Activated T-helper 1 cell treated with anti-CD3 and anti-CD28 coated beads, Interleukin-12 subunit alpha, Interleukin-12 subunit beta, Interleukin-2, Interleukin-4 antibody, amounts not matched to agents 30 ng/mL and 10 ng/mL and 1 ng/mL, durations not matched to agents 14 hours and 24 hours and 36 hours (primary cell): ENCODE data around the gene SLC16A8. TPM values are rescaled to one million over a fixed set of nuclear protein-coding genes. Genes with fewer than 3 reads are reported as not detected.

Source experiments
- DNase-seq: peaks from one replicate; pipeline ENCODE4 v3.0.0; 2021; ENCODE audit warnings: low spot score
- H3K27ac Mint-ChIP-seq: one replicate; pipeline ENCODE4 v1.8.0; 2021; ENCODE audit warnings: mild to moderate bottlenecking, mixed read lengths
- H3K27me3 Mint-ChIP-seq: one replicate; pipeline ENCODE4 v1.8.0; 2022; ENCODE audit warnings: mild to moderate bottlenecking, moderate library complexity, mixed read lengths; ENCODE audit not compliant: insufficient read depth
- H3K36me3 Mint-ChIP-seq: one replicate; pipeline ENCODE4 v1.8.0; 2021; ENCODE audit warnings: low read depth, mixed read lengths
- H3K4me1 Mint-ChIP-seq: one replicate; pipeline ENCODE4 v1.8.0; 2021; ENCODE audit warnings: low read depth, mixed read lengths
- H3K4me3 Mint-ChIP-seq: one replicate; pipeline ENCODE4 v1.8.0; 2021; ENCODE audit warnings: mild to moderate bottlenecking, moderate library complexity, mixed read lengths
- H3K9me3 Mint-ChIP-seq: one replicate; pipeline ENCODE4 v1.8.0; 2021; ENCODE audit warnings: mixed read lengths
- intact Hi-C: fragments of 100-400 bp; cut with micrococcal nuclease; formaldehyde crosslinking; loops from one replicate; pipeline ENCODE4 v1.15.1; 2024
- total RNA-seq: library from RNA; stranded (reverse); gene quantifications from 2 replicates; pipeline ENCODE4 v1.2.3, GENCODE V29; 2022

Gene SLC16A8, protein sequence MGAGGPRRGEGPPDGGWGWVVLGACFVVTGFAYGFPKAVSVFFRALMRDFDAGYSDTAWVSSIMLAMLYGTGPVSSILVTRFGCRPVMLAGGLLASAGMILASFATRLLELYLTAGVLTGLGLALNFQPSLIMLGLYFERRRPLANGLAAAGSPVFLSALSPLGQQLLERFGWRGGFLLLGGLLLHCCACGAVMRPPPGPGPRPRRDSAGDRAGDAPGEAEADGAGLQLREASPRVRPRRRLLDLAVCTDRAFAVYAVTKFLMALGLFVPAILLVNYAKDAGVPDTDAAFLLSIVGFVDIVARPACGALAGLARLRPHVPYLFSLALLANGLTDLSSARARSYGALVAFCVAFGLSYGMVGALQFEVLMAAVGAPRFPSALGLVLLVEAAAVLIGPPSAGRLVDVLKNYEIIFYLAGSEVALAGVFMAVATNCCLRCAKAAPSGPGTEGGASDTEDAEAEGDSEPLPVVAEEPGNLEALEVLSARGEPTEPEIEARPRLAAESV
- 0.34 TPM in 1 of 2 replicates, not detected in the other for total RNA-seq

DNA sequence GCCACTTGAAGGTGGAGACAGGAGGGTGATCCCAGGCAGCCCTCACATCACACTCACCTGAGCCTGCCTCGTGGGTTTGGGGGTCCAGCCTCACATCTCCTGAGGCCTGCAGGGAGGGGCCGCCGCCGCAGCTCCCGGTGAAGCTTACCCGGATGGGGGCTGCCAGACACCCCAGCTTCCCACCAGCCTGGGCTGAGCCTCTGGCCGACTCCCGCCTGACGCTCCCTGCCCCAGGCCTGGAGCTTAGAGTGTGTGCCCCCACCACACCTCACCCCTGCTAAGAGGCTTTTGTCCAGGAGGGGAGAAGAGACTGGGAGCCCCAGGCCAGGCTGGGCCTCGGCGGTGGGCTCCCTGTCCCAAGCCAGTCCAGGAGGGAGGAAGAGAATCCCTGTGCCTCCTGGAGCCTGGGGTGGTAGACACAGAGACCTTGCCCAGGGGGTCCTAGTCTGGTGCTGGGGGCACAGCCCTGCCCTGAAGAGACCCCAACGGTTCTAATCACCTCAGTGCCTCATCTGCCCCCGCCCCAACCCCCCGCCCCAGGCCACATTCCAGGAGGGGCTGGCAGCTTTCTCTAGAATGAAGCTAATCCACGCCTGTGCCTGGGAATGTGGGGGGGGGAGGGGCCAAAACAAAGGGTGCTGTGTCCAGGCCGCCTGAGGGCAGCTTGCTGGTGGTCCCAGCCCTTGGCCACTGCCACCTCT is at the start of gene SLC16A8:
Gene SLC16A8, minus strand, starts transcription at position 254 of the 701 bp plus-strand sequence. CDS start 1,311 bp downstream, outside the sequence.
- H3K27me3 Mint-ChIP-seq = peaks cover 20% of the 10 kb centered on the region

DNA sequence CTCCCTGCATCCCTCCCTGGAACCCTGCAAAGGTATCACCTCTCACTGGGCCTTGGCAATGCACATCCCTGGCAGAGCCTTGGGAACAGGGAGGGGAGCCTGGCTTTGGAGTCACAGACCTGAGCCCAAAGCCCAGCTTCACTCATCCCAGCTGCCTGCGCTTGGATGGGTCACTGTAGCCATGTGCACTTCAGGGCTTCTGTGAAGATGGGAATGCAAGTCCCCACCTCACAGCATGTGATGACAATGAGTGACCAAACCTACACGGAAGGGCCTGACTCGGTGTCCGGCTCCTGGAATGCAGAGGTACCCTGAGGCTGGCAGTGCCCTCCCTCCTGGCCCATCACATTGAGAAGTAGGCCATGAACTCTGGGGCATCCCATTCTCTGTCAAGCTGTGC is 49.3 kb upstream of the SLC16A8 start:
- no peaks in the 10 kb centered on the region for H3K27me3 Mint-ChIP-seq
- H3K27ac Mint-ChIP-seq = no peak overlapping the region
- peaks cover 9% of the 10 kb centered on the region for H3K36me3 Mint-ChIP-seq
- no peaks in the 10 kb centered on the region for H3K9me3 Mint-ChIP-seq
- no peak overlapping the region for H3K4me3 Mint-ChIP-seq
- DNase-seq = no peak
- intact Hi-C loops = no loop called here
- H3K4me1 Mint-ChIP-seq = no peaks in the 10 kb centered on the region

More for the DNA sequence above, at the start of gene SLC16A8:
- DNase-seq = no peak
- intact Hi-C loops = no loop called here
- H3K36me3 Mint-ChIP-seq = no peaks in the 10 kb centered on the region
- no peaks in the 10 kb centered on the region for H3K4me1 Mint-ChIP-seq
- no peak within 1 kb of the TSS for H3K27ac Mint-ChIP-seq
- H3K4me3 Mint-ChIP-seq = no peak within 1 kb of the TSS
- H3K9me3 Mint-ChIP-seq = no peaks in the 10 kb centered on the region

DNA sequence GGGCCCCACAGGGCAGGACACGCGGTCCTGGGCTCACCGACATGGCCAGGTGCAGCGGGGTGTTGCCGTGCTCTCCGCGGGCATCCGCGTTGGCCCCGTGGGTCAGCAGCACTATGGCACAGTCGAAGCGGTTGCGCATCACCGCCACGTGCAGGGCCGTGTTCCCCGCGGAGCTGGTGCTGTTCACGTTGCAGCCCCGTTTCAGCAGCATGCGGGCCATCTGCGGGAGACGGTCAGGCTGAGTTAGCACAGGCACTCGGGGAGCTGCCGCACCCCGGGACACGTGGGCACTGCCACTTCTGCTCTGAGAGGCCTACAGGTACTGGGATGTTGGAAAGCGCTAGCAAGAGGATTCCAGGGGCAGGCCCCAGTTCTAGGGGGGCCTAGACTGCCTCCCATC is 48.8 kb upstream of the SLC16A8 start:
- Mint-ChIP-seq H3K27ac (no peak overlapping the region), H3K4me3 (no peak overlapping the region), H3K4me1 (no peaks in the 10 kb centered on the region), H3K27me3 (no peaks in the 10 kb centered on the region), H3K36me3 (peaks cover 8% of the 10 kb centered on the region), H3K9me3 (no peaks in the 10 kb centered on the region)
- no peak for DNase-seq
- intact Hi-C loops = no loop called here

GRCh38 chr22:38132136-38132535 is 48.2 kb upstream of the SLC16A8 start:
- no peaks in the 10 kb centered on the region for H3K27me3 Mint-ChIP-seq
- no peaks in the 10 kb centered on the region for H3K9me3 Mint-ChIP-seq
- peaks cover 5% of the 10 kb centered on the region for H3K36me3 Mint-ChIP-seq
- H3K27ac Mint-ChIP-seq = no peak overlapping the region
- no peak overlapping the region for H3K4me3 Mint-ChIP-seq
- no peak for DNase-seq
- intact Hi-C loops = no loop called here
- H3K4me1 Mint-ChIP-seq = no peaks in the 10 kb centered on the region

- Mint-ChIP-seq H3K36me3 (peaks cover 5% of the 10 kb centered on the region), H3K9me3 (no peaks in the 10 kb centered on the region), H3K27me3 (no peaks in the 10 kb centered on the region), H3K4me1 (no peaks in the 10 kb centered on the region), H3K27ac (no peak overlapping the region), H3K4me3 (no peak overlapping the region)
- DNase-seq = no peak
- intact Hi-C loops = no loop called here
Measured at GRCh38 chr22:38131399-38131798, 47.4 kb upstream of the SLC16A8 start.

- Mint-ChIP-seq H3K4me1 (no peaks in the 10 kb centered on the region), H3K4me3 (no peak overlapping the region), H3K9me3 (no peaks in the 10 kb centered on the region), H3K36me3 (peaks cover 3% of the 10 kb centered on the region), H3K27ac (no peak overlapping the region), H3K27me3 (no peaks in the 10 kb centered on the region)
- no peak for DNase-seq
- intact Hi-C loops = no loop called here
Measured at GRCh38 chr22:38129856-38130255, 45.9 kb upstream of the SLC16A8 start.

DNA sequence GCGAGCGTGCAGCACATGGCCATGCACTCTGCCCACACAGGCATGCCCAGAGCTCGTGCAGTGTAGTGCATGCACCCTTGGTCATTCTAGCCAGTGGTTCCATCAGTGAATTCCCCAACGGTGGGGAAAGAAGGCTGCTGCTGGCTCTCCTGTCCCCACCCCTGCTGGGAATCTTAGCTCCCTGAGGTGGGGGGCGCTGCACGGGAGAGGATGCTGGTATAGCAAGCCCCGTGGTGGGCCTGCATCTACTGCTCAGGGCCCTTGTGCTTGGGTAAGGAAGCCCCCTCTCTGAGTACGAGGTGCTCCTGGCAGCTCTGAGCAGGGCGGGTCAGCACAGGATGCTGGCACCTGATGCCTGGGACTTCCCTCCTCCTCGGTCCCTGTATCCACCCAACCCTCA is 45.0 kb upstream of the SLC16A8 start:
- no peak overlapping the region for H3K4me3 Mint-ChIP-seq
- no peaks in the 10 kb centered on the region for H3K27me3 Mint-ChIP-seq
- H3K27ac Mint-ChIP-seq = no peak overlapping the region
- H3K9me3 Mint-ChIP-seq = no peaks in the 10 kb centered on the region
- no peak for DNase-seq
- H3K4me1 Mint-ChIP-seq = peaks cover 5% of the 10 kb centered on the region
- intact Hi-C loops = no loop called here
- H3K36me3 Mint-ChIP-seq = peaks cover 3% of the 10 kb centered on the region

- DNase-seq = no peak
- Mint-ChIP-seq H3K4me1 (peaks cover 10% of the 10 kb centered on the region), H3K4me3 (no peak overlapping the region), H3K27ac (no peak overlapping the region), H3K36me3 (no peaks in the 10 kb centered on the region), H3K27me3 (no peaks in the 10 kb centered on the region), H3K9me3 (no peaks in the 10 kb centered on the region)
- intact Hi-C loops = no loop called here
Measured at GRCh38 chr22:38127869-38128268, 43.9 kb upstream of the SLC16A8 start.

DNA sequence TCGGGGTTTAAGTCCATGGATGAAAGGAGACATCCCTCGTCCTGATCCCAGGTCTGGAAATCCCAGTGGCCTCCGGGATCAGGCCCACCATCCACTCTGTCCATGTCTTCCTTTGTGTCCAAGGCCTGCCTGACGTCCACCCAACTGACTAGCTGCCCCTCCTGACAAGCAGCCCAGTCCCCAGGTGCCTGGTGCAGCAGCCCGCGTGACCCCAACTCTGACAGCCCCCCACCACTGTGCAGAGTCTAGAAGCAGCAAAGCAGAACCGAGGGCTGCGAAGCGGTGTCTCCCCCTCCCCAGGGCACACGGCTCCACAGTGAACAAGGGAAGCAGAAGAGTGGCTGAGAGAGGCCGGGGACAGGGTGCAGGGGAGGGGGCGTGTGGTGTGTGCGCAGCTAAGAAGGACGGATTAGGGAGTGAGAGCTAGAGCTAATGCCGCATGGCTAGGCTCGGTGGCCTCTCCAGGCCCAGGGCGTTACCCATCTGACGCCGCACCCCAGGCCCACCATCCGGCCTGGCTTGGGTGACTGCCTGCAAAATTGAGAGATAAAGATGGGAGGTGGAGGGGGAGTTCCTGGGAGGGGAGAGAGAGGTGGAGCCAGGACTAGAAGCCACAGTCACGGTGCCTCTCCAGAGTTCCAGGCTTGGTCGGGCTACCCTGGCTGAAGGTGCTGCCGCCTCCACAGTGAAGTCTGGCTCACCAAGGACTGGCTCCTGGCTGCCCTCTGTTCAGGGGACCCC is 43.1 kb upstream of the SLC16A8 start:
- Mint-ChIP-seq H3K27me3 (no peaks in the 10 kb centered on the region), H3K27ac (no peak overlapping the region), H3K4me3 (no peak overlapping the region), H3K4me1 (peaks cover 10% of the 10 kb centered on the region), H3K9me3 (no peaks in the 10 kb centered on the region), H3K36me3 (no peaks in the 10 kb centered on the region)
- intact Hi-C loops = no loop called here
- DNase-seq = no peak

GRCh38 chr22:38125751-38126201 is 41.8 kb upstream of the SLC16A8 start:
- Mint-ChIP-seq H3K9me3 (no peaks in the 10 kb centered on the region), H3K36me3 (no peaks in the 10 kb centered on the region), H3K27me3 (no peaks in the 10 kb centered on the region), H3K4me3 (no peak overlapping the region), H3K27ac (no peak overlapping the region), H3K4me1 (peaks cover 10% of the 10 kb centered on the region)
- intact Hi-C loops = no loop called here
- no peak for DNase-seq

DNA sequence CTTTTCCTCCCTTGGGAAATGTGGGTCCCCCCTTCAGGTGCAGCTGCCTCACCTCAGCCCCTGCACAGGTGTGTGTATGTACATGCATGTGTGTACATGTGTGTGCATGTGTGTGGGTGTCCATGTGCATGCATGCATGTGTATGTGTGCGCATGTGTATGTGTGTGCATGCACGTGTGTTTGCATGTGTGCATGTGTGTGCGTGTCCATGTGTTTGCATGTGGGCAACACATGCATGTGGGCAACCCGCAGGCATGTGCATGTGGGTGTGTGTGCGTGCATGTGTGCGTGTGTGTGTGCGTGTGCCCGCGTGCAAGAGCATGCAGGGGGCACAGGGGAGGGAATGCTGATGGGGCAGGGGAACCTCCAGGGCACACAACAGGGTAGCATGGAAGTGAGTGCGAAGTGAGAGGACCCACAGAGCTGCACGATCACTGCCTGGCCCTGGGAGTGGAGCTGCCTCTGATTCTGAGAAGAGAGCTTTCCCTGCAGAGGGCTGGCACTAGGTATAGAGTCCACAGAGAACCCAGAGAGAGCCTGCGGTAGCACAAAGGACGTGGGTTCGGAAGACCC is 41.1 kb upstream of the SLC16A8 start:
- Mint-ChIP-seq H3K9me3 (no peaks in the 10 kb centered on the region), H3K27me3 (no peaks in the 10 kb centered on the region), H3K4me1 (peaks cover 10% of the 10 kb centered on the region), H3K36me3 (no peaks in the 10 kb centered on the region), H3K27ac (no peak overlapping the region), H3K4me3 (no peak overlapping the region)
- intact Hi-C loops = no loop called here
- no peak for DNase-seq

DNA sequence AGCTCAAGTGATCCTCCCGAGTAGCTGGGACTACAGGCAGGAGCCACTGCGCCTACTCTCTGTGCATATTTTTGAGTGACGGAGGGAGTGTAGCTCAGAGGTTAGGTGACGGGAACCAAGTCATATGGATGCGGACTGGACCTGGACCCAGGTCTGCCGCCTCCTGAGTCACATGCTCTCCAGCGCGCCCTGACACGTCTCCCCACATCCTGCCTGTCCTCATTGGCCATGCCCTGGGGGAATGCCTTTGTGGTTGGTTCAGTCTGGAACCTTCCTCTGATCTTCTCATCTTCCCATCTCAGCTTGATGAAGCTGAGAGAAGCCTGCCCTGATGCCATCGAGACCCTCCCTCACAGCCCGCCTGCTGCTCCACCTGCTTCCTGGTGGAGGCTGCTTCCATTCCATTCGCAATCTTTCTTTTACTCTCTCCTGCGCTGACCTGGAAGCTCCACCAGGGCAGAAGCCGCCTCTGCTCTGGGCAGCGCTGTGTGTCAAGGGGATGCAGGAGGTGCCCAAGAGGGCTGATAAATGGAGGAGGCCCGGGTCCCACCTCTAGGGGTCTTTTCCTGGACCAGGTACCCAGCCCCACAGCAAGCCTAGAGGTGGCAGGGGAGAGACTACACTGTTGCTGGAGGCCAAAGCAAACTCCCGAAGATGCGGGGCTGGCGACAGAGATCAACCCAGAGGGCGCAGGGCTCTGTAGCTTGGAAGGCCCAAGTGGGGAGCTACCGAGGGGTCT is 40.4 kb upstream of the SLC16A8 start:
- Mint-ChIP-seq H3K4me3 (no peak overlapping the region), H3K9me3 (no peaks in the 10 kb centered on the region), H3K27ac (no peak overlapping the region), H3K36me3 (no peaks in the 10 kb centered on the region), H3K27me3 (no peaks in the 10 kb centered on the region), H3K4me1 (peaks cover 10% of the 10 kb centered on the region)
- no peak for DNase-seq
- intact Hi-C loops = no loop called here
